ENCODE results near the gene CCNJ. TPM values are rescaled to one million over a fixed set of nuclear protein-coding genes. Genes with fewer than 3 reads are reported as not detected.

The CCNJ gene
- total and polyA plus RNA-seq, 2 of the 13 experiments (the other 11 are each of a cell fraction or from before 2014, with no cell fraction given): 14.1 to 21.5 TPM

DNA sequence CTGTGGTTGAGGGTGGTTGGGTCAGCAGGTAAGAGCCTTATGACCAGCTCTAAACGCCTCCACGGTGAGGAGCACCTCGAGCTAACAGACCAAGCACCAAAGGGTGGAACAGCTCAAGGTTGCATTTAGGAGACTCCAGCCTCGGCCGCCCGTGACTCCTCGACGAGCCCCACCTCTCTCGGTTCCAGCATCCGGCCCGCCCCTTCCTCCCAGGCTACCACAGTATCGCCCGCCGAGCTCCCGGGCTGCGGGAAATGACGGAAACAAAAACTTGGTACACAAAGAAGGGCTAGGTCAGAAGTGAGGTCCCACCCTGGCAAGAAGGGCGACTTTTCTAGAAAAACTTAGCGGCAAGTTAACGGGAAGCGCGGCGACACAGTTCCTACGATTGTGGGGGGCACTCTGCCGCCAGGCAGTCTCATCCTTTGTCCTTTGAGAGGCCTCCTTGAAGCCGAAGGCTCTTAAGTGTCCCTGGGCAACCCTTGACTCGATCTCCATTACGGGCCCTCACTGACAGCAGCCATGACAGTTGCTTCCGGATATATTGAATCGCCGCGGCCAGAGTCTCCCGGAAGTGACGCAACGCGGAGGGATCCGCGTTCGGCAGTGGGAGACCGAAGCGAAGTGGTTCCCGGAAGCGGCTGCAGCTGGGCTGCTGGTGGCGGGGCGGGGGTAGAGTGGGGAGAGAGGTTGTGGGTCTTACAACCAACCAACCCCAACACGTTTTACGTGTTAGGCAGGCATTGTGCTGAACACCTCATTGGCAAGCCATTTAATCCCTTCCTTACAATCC is 46.5 kb downstream of the CCNJ start (continued):
- 0 out of 2 replicates have a peak, but pooled peaks have one; percentile 41 for TF ChIP-seq SSRP1 (CRISPR knock-in tag; IDR thresholded peaks at IDR 0.05)
- TF ChIP-seq MXI1 (IDR thresholded peaks at IDR 0.05; ENCODE audit: borderline replicate concordance, low read depth, low read length): peak; percentile 52; the same call in 2 of the 3 replicates
- TF ChIP-seq, protein P1, sequence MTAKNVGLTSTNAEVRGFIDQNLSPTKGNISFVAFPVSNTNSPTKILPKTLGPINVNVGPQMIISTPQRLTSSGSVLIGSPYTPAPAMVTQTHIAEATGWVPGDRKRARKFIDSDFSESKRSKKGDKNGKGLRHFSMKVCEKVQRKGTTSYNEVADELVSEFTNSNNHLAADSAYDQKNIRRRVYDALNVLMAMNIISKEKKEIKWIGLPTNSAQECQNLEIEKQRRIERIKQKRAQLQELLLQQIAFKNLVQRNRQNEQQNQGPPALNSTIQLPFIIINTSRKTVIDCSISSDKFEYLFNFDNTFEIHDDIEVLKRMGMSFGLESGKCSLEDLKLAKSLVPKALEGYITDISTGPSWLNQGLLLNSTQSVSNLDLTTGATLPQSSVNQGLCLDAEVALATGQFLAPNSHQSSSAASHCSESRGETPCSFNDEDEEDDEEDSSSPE (CRISPR knock-in tag; IDR thresholded peaks at IDR 0.05): peak; percentile 86
- TF ChIP-seq, protein P2, sequence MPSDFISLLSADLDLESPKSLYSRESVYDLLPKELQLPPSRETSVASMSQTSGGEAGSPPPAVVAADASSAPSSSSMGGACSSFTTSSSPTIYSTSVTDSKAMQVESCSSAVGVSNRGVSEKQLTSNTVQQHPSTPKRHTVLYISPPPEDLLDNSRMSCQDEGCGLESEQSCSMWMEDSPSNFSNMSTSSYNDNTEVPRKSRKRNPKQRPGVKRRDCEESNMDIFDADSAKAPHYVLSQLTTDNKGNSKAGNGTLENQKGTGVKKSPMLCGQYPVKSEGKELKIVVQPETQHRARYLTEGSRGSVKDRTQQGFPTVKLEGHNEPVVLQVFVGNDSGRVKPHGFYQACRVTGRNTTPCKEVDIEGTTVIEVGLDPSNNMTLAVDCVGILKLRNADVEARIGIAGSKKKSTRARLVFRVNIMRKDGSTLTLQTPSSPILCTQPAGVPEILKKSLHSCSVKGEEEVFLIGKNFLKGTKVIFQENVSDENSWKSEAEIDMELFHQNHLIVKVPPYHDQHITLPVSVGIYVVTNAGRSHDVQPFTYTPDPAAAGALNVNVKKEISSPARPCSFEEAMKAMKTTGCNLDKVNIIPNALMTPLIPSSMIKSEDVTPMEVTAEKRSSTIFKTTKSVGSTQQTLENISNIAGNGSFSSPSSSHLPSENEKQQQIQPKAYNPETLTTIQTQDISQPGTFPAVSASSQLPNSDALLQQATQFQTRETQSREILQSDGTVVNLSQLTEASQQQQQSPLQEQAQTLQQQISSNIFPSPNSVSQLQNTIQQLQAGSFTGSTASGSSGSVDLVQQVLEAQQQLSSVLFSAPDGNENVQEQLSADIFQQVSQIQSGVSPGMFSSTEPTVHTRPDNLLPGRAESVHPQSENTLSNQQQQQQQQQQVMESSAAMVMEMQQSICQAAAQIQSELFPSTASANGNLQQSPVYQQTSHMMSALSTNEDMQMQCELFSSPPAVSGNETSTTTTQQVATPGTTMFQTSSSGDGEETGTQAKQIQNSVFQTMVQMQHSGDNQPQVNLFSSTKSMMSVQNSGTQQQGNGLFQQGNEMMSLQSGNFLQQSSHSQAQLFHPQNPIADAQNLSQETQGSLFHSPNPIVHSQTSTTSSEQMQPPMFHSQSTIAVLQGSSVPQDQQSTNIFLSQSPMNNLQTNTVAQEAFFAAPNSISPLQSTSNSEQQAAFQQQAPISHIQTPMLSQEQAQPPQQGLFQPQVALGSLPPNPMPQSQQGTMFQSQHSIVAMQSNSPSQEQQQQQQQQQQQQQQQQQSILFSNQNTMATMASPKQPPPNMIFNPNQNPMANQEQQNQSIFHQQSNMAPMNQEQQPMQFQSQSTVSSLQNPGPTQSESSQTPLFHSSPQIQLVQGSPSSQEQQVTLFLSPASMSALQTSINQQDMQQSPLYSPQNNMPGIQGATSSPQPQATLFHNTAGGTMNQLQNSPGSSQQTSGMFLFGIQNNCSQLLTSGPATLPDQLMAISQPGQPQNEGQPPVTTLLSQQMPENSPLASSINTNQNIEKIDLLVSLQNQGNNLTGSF (CRISPR knock-in tag; IDR thresholded peaks at IDR 0.05): 0 out of 2 replicates have a peak, but pooled peaks have one; percentile 49
- peak; percentile 89 for TF ChIP-seq ELF3 (CRISPR knock-in tag; IDR thresholded peaks at IDR 0.05)
- peak; percentile 38; the same call in 1 of the 2 replicates for TF ChIP-seq ZNF780A (CRISPR knock-in tag; IDR thresholded peaks at IDR 0.05)
- TF ChIP-seq, protein P3, sequence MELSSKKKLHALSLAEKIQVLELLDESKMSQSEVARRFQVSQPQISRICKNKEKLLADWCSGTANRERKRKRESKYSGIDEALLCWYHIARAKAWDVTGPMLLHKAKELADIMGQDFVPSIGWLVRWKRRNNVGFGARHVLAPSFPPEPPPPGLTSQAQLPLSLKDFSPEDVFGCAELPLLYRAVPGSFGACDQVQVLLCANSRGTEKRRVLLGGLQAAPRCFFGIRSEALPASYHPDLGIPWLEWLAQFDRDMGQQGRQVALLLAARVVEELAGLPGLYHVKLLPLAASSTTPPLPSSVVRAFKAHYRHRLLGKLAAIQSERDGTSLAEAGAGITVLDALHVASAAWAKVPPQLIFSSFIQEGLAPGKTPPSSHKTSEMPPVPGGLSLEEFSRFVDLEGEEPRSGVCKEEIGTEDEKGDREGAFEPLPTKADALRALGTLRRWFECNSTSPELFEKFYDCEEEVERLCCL (CRISPR knock-in tag; IDR thresholded peaks at IDR 0.05; ENCODE audit: borderline replicate concordance): no peak
- TF ChIP-seq PCBP1 (IDR thresholded peaks at IDR 0.05; ENCODE audit: borderline replicate concordance, low read depth, low read length): peak; percentile 99
- TF ChIP-seq, protein P4, sequence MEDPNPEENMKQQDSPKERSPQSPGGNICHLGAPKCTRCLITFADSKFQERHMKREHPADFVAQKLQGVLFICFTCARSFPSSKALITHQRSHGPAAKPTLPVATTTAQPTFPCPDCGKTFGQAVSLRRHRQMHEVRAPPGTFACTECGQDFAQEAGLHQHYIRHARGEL (CRISPR knock-in tag; IDR thresholded peaks at IDR 0.05): no peak
- TF ChIP-seq TBL1XR1 (IDR thresholded peaks at IDR 0.05; ENCODE audit: borderline replicate concordance, low read length, partially characterized antibody): no peak
- TF ChIP-seq ZNF781 (CRISPR knock-in tag; IDR thresholded peaks at IDR 0.05; ENCODE audit: borderline replicate concordance, not compliant biosample characterization): peak; percentile 24
- TF ChIP-seq, protein P5, sequence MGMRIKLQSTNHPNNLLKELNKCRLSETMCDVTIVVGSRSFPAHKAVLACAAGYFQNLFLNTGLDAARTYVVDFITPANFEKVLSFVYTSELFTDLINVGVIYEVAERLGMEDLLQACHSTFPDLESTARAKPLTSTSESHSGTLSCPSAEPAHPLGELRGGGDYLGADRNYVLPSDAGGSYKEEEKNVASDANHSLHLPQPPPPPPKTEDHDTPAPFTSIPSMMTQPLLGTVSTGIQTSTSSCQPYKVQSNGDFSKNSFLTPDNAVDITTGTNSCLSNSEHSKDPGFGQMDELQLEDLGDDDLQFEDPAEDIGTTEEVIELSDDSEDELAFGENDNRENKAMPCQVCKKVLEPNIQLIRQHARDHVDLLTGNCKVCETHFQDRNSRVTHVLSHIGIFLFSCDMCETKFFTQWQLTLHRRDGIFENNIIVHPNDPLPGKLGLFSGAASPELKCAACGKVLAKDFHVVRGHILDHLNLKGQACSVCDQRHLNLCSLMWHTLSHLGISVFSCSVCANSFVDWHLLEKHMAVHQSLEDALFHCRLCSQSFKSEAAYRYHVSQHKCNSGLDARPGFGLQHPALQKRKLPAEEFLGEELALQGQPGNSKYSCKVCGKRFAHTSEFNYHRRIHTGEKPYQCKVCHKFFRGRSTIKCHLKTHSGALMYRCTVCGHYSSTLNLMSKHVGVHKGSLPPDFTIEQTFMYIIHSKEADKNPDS (CRISPR knock-in tag; IDR thresholded peaks at IDR 0.05): no peak
- peak; percentile 22; the same call in 1 of the 2 replicates for TF ChIP-seq RXRB (CRISPR knock-in tag; IDR thresholded peaks at IDR 0.05; ENCODE audit: borderline replicate concordance)
- TF ChIP-seq SRY (CRISPR knock-in tag; IDR thresholded peaks at IDR 0.05): peak; percentile 25; the same call in 1 of the 2 replicates
- no peak for TF ChIP-seq ARID2 (CRISPR knock-in tag; IDR thresholded peaks at IDR 0.05; ENCODE audit: borderline replicate concordance)

Data from HepG2 (cell line).